ENCODE measurements around the gene TANGO2.

Gene TANGO2

GRCh38 chr22:20091690-20092476 lies 71.0 kb downstream of the TANGO2 start:
- Histone ChIP-seq H3K4me3 (ENCODE audit: low read depth, low read length) (no peak overlapping the region), H3K9me3 (ENCODE audit: severe bottlenecking) (no peaks in the 10 kb centered on the region), H3K27ac (no peak overlapping the region), H3K36me3 (peaks cover 100% of the 10 kb centered on the region), H3K27me3 (ENCODE audit: insufficient read depth, low read depth, severe bottlenecking) (no peaks in the 10 kb centered on the region)
- no peak for DNase-seq
- TF ChIP-seq CTCF (IDR thresholded peaks at IDR 0.05; ENCODE audit: low read depth, low read length), result no peak

GRCh38 chr22:20092477-20092854 lies 71.6 kb downstream of the TANGO2 start:
- Histone ChIP-seq H3K27ac (no peak overlapping the region), H3K9me3 (ENCODE audit: severe bottlenecking) (no peaks in the 10 kb centered on the region), H3K4me3 (ENCODE audit: low read depth, low read length) (no peak overlapping the region), H3K36me3 (peaks cover 100% of the 10 kb centered on the region), H3K27me3 (ENCODE audit: insufficient read depth, low read depth, severe bottlenecking) (no peaks in the 10 kb centered on the region)
- DNase-seq, result no peak
- TF ChIP-seq CTCF (IDR thresholded peaks at IDR 0.05; ENCODE audit: low read depth, low read length), result no peak

- H3K4me3 ChIP-seq (ENCODE audit: low read depth, low read length), result no peak overlapping the region
- no peak for DNase-seq
- no peaks in the 10 kb centered on the region for H3K27me3 ChIP-seq (ENCODE audit: insufficient read depth, low read depth, severe bottlenecking)
- no peak for TF ChIP-seq CTCF (IDR thresholded peaks at IDR 0.05; ENCODE audit: low read depth, low read length)
- H3K36me3 ChIP-seq, result peaks cover 100% of the 10 kb centered on the region
- H3K9me3 ChIP-seq (ENCODE audit: severe bottlenecking), result no peaks in the 10 kb centered on the region
- no peak overlapping the region for H3K27ac ChIP-seq
These were observed 72.7 kb downstream of the TANGO2 start for GRCh38 chr22:20093418-20094196.

- TF ChIP-seq CTCF (IDR thresholded peaks at IDR 0.05; ENCODE audit: low read depth, low read length), result no peak
- Histone ChIP-seq H3K4me3 (ENCODE audit: low read depth, low read length) (no peak overlapping the region), H3K9me3 (ENCODE audit: severe bottlenecking) (no peaks in the 10 kb centered on the region), H3K36me3 (peaks cover 100% of the 10 kb centered on the region), H3K27me3 (ENCODE audit: insufficient read depth, low read depth, severe bottlenecking) (no peaks in the 10 kb centered on the region), H3K27ac (no peak overlapping the region)
- no peak for DNase-seq
These were observed 73.4 kb downstream of the TANGO2 start for GRCh38 chr22:20094197-20094807.

- no peaks in the 10 kb centered on the region for H3K27me3 ChIP-seq (ENCODE audit: insufficient read depth, low read depth, severe bottlenecking)
- no peaks in the 10 kb centered on the region for H3K9me3 ChIP-seq (ENCODE audit: severe bottlenecking)
- no peak overlapping the region for H3K27ac ChIP-seq
- DNase-seq, result no peak
- TF ChIP-seq CTCF (IDR thresholded peaks at IDR 0.05; ENCODE audit: low read depth, low read length), result no peak
- H3K4me3 ChIP-seq (ENCODE audit: low read depth, low read length), result no peak overlapping the region
- peaks cover 100% of the 10 kb centered on the region for H3K36me3 ChIP-seq
These were observed 74.6 kb downstream of the TANGO2 start for GRCh38 chr22:20095521-20095920.
